ENCODE measurements around the gene EFCAB14. TPM values are rescaled to one million over a fixed set of nuclear protein-coding genes. Genes with fewer than 3 reads are reported as not detected.

Gene EFCAB14
- total RNA-seq, 2 experiments from 2014 or later = 29.9 to 38.3 TPM

DNA sequence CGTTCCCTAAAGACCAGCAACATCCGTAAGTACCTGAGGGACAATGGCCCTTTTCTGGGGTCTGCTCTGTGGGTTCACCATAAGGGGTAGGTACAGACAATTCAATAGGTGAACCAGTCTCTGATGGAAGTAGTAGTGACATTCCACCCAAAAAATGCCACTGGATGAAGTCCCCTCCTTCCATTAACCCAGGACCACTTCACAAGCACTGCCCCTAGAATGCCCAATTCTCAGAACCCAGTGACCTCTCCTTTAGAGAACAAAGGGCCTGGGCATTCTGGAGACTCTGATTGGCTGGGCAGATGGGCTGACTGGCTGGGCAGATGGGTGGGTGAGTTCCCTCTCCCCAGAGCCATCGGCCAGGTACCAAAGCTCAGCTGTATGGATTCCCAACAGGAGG, 47.4 kb downstream of the EFCAB14 start, which contains the start of gene TEX38:
TSS of gene TEX38 (plus strand) at position 301 of the 400 bp plus-strand sequence. CDS start at position 382, 81 bp downstream.
- BruUV-seq (replicated peaks) = no TSS peak
- H3K36me3 ChIP-seq (ENCODE audit: insufficient read depth, low read length) = peaks cover 28% of the 10 kb centered on the region; the same call in 1 of the 2 replicates
- TF ChIP-seq EZH2phosphoT487 (IDR thresholded peaks at IDR 0.05; ENCODE audit: borderline replicate concordance, low read depth, low read length) (no peak), CTCF (conservative IDR thresholded peaks at IDR 0.05; ENCODE audit: low read length) (no peak)
- H4K20me1 ChIP-seq (ENCODE audit: insufficient read depth, low read length) = no peaks in the 10 kb centered on the region
- ChIA-PET CTCF (ENCODE audit: unreplicated experiment) (no interaction called here), POLR2A (no interaction called here)
- H3K4me2 ChIP-seq (ENCODE audit: low read length) = no peak within 1 kb of the TSS
- DNase-seq (ENCODE audit: low spot score) = no peak
- intact Hi-C loops (cut with micrococcal nuclease; ENCODE audit: unreplicated experiment) = no loop called here
- H2AFZ ChIP-seq (ENCODE audit: low read length) = no peak within 1 kb of the TSS
- H3K4me1 ChIP-seq (ENCODE audit: insufficient read depth, low read length, poor library complexity, severe bottlenecking) = peaks cover 14% of the 10 kb centered on the region
- no peak within 1 kb of the TSS for H3K4me3 ChIP-seq (ENCODE audit: low read depth, low read length, poor library complexity, severe bottlenecking)
- no peaks in the 10 kb centered on the region for H3K9me3 ChIP-seq (ENCODE audit: low read length)
- peaks cover 11% of the 10 kb centered on the region; the same call in 1 of the 2 replicates for H3K79me2 ChIP-seq (ENCODE audit: insufficient read depth, low read depth, low read length)
- H3K27ac ChIP-seq (ENCODE audit: low read depth, low read length, poor library complexity, severe bottlenecking) = no peak within 1 kb of the TSS
- no peaks in the 10 kb centered on the region for H3K9me2 ChIP-seq (ENCODE audit: insufficient read depth, low read length)

GRCh38 chr1:46670134-46670533, 48.8 kb downstream of the EFCAB14 start:
- no TSS peak for BruUV-seq (replicated peaks)
- H3K79me2 ChIP-seq (ENCODE audit: insufficient read depth, low read depth, low read length) = peaks cover 11% of the 10 kb centered on the region; the same call in 1 of the 2 replicates
- no peak overlapping the region for H3K27ac ChIP-seq (ENCODE audit: low read depth, low read length, poor library complexity, severe bottlenecking)

More at GRCh38 chr1:46670134-46670533, 48.8 kb downstream of the EFCAB14 start:
- POLR2A ChIA-PET = no interaction called here
- CTCF ChIA-PET (ENCODE audit: unreplicated experiment) = no interaction called here
- Histone ChIP-seq H3K9me2 (ENCODE audit: insufficient read depth, low read length) (no peaks in the 10 kb centered on the region), H3K4me3 (ENCODE audit: low read depth, low read length, poor library complexity, severe bottlenecking) (no peak overlapping the region), H3K9me3 (ENCODE audit: low read length) (no peaks in the 10 kb centered on the region), H3K4me1 (ENCODE audit: insufficient read depth, low read length, poor library complexity, severe bottlenecking) (peaks cover 14% of the 10 kb centered on the region), H2AFZ (ENCODE audit: low read length) (no peak overlapping the region), H4K20me1 (ENCODE audit: insufficient read depth, low read length) (no peaks in the 10 kb centered on the region), H3K36me3 (ENCODE audit: insufficient read depth, low read length) (peaks cover 17% of the 10 kb centered on the region; the same call in 1 of the 2 replicates), H3K4me2 (ENCODE audit: low read length) (no peak overlapping the region)
- DNase-seq (ENCODE audit: low spot score) = no peak
- TF ChIP-seq CTCF (conservative IDR thresholded peaks at IDR 0.05; ENCODE audit: low read length) (no peak), EZH2phosphoT487 (IDR thresholded peaks at IDR 0.05; ENCODE audit: borderline replicate concordance, low read depth, low read length) (no peak)
- intact Hi-C loops (cut with micrococcal nuclease; ENCODE audit: unreplicated experiment) = no loop called here
